ENCODE results near the gene GRK7.
"Not testable (repeated sequence)": the region's sequence is repeated elsewhere in the genome, so short reads cannot be mapped to it uniquely, and the experiment has no call there.

The GRK7 gene

DNA sequence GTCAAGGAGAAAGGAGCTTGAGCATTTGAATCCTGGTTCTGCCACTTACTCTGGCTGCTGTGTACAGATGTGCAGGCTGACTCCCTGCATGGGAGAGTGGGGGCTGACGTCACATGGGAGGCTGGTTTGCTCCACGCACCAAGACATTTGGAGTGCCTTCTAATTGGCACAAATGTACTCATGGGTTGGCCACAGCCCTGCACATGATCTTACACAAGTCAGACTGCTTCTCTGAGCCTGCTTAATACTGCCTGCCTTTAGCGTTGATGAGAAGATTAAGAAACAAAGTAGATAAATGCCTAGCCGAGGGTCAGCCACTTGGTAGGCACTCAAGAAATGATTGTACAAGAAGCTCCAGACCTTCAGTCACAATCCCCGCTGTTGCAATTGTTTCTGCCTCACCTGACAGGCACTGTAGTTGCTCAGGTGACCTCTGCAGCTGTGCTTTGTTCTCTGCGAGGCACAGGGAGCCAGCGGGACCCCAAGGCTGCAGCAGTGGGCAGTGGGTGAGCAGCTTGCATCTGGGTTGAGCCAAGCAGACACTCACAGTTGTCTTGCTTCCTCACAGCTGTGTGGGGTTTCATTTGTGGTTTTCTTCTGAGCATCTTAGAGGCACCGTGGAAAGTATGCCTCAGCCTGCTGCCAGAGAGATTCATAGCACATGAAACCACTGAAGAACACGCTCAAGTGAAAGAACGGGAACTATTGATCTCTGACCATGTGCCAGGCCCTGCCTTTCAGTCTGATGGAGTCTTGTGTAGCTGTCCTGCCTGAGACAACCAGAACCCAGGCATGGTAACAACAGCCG, 33.1 kb downstream of the GRK7 start:
- no peak for DNase-seq

DNA sequence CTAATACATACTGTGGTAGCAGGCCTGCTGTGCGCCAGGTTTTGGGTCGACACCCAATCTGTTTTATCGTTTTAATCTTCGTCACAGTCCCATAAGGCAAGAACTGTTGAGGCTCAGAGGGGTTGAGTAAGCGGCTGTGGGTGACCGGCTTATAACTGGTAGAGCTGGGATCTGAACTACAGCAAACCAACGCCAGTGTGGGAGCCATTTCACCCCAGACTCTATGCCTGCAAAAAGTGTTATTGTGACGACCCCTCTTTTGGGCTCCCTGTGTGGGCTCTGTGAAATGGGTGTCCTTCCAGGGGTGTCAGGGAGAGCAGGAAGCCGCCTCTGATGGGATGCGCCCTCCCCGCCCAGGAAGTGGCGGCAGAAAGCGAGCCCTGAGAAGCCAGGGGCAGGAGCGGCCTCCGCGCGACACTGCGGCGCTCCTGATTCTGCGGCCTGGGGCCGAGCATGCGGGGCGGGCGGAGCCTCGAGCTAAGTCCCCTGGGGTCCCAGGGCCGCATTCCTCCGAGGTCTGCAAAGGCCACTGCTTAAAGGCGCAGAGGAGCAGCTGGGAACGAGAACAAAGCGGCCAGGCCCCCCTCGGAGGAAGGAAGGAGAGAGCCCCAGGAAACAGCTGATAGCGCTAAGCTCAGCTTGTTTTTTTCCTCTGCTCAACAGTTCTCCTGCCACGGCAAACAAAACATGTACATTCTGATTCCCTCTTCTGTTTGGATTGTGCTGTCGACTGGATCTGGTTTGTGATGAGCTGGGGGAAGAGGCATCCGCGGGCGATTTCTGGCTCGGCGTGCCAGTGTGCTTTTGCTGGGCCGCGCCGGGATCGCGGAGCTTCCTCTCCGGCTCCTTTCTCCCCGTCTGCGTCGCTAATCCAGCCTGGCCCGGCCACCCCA, 33.9 kb downstream of the GRK7 start:
- no peak for DNase-seq

DNA sequence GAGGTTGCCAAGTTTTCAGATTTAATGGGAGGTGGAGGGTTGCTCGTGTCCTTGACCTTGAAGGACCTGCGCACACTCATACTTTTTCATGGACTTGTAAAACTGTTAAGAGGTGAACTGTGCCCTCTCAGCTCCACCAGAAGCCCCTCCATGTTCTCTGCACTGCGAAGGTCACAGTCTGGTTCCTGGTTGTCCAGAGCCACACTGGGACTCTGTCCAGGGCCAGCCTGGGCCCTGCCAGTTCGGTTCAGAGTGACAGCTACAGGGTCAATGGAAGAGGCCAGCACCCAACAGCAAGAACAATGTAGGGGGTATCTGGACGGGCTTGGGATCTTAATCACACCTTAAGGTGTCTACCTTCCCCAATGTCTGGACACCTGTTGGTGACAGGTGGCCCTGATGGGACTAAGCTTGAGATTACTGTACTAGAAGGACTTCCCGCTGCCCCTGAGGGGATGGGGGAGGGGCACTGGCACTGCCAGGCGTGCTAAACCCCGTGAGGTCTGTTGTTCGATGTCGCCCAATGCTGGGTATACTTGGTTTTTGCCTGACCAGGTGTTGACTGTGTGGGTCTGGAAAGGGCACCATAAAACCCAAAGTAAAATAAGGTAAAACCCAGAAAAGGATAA, 34.7 kb downstream of the GRK7 start:
- DNase-seq, result no peak

GRCh38 chr3:141798448-141798845, 35.2 kb downstream of the GRK7 start:
- no peak for DNase-seq

- no peak for DNase-seq
Observed at GRCh38 chr3:141802316-141803077, 39.3 kb downstream of the GRK7 start.

DNA sequence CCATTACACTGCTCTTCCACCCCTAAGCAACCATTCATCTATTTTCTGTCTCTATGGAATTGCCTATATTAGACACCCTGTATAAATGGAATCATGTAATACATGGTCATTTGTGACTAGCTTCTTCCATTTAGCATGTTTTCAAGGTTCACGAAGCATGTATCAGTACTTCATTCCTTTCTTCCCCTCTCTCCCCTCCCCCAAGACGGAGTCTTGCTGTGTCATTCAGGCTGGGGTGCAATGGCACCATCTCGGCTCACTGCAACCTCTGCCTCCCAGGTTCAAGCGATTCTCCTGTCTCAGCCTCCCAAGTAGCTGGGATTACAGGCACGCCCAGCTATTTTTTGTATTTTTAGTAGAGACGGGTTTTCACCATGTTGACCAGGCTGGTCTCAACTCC, 40.3 kb downstream of the GRK7 start:
- DNase-seq, result not testable (repeated sequence)

DNA sequence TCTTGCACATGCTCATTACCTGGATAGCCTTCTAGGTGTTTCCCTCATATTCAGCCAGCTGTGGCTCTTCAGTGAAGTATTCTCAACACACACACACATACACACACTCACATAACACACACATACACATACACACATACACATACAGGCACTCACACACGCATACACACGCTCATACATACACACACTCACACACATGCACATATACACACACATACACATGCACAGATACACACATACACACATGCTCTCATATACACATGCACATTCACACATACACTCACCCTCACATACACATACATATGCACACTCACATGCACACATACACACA, 41.2 kb downstream of the GRK7 start:
- DNase-seq, result no peak

GRCh38 chr3:141804778-141805639, 41.8 kb downstream of the GRK7 start:
- no peak for DNase-seq

DNA sequence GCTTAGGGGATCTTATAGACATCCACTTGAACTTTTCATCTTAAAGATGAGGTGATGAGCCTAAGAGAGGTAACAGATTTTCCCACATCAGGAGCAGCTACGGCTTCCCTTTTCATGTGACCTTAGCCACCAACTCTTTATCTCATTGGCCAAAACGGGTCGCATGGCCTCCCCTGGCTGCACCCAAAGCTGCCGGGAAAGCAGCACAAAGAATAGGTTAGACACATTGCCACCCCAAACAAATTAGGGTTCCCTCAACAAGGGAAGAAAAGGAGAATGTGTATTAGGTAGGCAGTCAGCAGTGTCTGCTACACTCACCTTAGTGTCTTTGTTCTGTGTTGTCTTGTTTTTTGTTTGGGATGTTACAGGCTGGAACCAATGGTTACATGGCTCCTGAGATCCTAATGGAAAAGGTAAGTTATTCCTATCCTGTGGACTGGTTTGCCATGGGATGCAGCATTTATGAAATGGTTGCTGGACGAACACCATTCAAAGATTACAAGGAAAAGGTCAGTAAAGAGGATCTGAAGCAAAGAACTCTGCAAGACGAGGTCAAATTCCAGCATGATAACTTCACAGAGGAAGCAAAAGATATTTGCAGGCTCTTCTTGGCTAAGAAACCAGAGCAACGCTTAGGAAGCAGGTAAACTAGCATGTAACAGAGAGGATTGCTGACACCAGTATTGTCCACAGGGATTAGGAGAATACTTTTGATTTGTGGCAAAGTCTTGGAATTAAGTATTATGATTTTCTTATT, 44.2 kb downstream of the GRK7 start:
- DNase-seq, result no peak

- no peak for DNase-seq
Observed at GRCh38 chr3:141808586-141808985, 45.4 kb downstream of the GRK7 start.

- DNase-seq, result no peak
Observed at GRCh38 chr3:141810161-141810560, 47.0 kb downstream of the GRK7 start.

DNA sequence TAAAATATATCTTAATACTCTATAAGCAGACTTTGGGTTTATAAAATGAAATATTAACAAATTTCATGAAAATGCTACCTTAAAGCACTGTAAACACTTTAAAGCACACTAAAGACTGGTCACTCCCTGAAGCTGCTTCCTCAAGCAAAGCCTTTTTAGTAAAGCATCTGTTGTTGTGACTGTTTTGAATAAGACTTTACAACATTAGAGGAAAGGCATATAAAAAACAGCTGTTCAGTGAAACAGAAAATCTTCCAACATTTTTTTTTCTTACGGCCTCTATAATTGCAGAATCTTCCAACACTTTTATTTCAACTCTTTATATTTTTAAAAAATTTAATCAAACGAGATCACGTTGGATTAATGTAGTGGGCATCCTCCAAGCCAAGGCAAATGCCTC, 48.1 kb downstream of the GRK7 start:
- DNase-seq, result no peak

DNA sequence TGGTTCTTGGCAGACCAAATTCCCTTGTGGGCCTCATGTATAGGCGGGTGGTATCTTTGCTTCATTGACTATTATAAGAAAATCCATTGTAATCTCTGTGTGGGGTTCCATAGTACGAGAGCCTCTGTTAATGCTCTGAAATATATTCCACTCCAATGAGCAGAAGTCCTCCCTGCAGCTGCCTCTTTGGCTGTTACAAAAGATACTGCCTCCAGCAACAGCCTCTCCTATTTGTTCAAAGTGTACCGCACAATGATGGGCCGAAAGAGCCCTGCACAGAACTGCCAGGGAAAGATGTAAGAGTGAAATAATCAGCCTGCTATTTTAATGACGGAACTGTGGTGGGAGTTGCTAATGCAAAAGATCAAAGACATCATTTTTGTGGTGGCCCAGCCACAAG, 48.9 kb downstream of the GRK7 start:
- DNase-seq, result no peak

DNA sequence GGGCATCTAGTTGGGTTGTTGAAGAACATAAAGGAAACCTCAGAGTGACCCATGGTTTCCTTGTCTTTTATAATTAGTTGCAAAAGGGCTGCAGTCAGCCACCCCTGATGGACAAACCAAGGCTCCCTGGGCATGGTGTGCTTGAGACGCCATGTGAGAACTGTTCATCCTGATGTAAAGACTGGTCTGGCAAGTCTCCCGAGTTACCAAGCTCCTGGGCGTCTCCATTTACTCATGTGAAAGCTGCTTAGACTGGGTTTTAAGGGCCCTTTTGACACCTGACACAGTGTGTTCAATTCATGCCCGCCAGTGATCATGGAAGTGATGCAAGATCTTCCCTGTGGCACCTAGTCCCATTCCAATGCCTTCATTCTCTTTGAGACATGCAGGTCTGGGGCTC, 49.4 kb downstream of the GRK7 start:
- DNase-seq, result no peak
